Measurements from ENCODE around the gene ARHGEF28.

The ARHGEF28 gene

GRCh38 chr5:73867345-73868335 lies 241.6 kb downstream of the ARHGEF28 start:
- DNase-seq: no peak

GRCh38 chr5:73883646-73884045 lies 257.6 kb downstream of the ARHGEF28 start:
- no peak for DNase-seq

GRCh38 chr5:73887688-73888087 lies 261.7 kb downstream of the ARHGEF28 start:
- DNase-seq: no peak

- DNase-seq: no peak
Measured at GRCh38 chr5:73890569-73890968, 264.6 kb downstream of the ARHGEF28 start.

DNA sequence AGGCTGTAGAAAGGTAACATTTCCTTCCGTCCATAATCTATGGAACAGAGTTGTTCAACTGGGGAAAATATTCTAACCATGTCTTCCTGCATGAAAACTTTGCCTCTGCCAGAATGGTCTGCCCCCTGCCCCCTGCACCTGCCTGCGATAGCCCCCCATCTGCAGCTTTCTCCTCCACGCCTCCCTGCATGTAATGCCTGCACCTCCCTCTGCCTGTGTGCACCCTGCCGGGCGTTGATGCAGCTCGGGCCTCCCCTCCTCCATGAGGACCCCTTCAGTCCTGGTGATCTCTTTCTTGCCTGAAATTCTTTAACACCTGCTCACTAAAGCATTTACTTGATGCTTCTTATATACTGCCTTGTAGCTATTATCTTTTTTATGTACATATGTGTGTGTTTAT lies 266.2 kb downstream of the ARHGEF28 start:
- DNase-seq: no peak

DNA sequence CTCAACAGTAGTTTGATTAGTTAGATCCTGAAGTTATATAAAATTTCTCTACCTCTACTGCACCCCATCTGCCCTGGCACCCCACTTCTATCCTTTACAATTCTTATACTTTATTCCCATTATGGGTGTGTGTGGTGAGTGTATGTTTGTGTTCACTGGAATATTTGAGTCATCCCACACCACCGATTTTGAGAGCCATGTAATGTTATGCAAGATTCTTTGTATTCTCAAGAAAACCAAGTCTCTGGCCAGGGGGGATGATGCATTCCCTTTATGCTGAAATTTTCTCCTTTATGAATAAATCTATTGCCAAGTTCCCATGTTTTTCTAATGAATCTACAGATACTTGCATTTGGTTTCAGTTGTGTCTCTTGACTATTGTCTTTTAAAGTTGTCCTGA lies 266.8 kb downstream of the ARHGEF28 start:
- DNase-seq: no peak

DNA sequence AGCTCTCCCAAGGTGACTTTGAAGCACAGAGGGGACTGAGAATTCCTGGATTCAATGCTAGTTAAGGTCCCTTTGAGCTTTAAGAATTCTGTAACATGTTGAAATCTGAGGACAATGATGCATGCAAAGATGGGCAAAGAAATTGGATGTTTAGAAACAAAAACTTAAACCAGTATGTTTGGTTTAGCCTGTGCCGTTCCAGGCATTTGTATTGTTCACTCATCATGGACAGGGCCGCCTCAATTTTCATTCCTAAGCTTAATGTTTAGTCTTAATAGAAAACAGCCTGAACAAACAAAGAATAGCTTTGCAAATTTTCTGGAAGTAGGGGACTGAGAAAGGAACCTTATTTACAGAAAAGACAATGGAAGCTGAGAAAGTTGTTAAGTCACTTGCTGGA lies 267.8 kb downstream of the ARHGEF28 start:
- no peak for DNase-seq

- no peak for DNase-seq
Measured at GRCh38 chr5:73894860-73895259, 268.9 kb downstream of the ARHGEF28 start.

GRCh38 chr5:73895471-73895870 lies 269.5 kb downstream of the ARHGEF28 start:
- no peak for DNase-seq

- no peak for DNase-seq
Measured at GRCh38 chr5:73896097-73896496, 270.1 kb downstream of the ARHGEF28 start.

GRCh38 chr5:73896668-73897067 lies 270.7 kb downstream of the ARHGEF28 start:
- no peak for DNase-seq

GRCh38 chr5:73897893-73898292 lies 271.9 kb downstream of the ARHGEF28 start:
- no peak for DNase-seq

DNA sequence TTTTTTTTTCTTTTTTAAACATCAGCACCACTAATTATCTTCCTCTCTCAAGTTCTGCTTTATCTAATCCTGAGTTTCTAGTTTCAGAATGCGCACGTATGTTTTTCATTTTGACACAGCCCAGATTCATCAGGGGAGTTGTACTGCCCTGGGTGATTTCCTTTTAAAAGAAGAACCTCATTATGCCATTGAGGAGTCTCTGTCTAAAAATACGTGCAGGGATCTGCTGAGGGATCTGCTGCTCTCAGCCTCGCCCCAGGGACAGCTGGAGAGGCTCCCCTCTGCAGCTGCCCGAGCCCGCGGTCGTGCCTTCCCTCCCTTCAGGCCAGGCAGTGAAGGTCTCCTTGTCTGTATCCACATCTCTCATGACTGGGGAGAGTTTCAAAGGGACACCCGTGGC lies 273.1 kb downstream of the ARHGEF28 start:
- DNase-seq: no peak

DNA sequence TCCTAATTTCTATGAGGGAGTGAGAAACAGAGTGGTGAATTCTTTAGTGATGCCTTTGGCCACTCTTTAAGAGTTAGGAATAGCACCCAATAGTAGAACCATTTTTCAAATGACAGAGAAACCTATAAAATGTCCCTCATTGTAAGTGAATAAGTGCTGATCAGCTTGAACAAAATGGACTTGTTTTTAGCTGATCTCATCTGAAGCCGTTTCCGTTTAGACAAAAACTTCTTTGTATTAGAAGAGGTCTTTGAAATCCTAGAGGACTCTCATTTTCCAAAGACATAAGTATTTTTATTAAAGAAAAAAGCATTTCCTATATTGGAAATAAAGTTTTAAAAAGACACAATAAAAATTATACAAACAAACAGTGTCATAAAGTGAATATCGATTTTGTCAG lies 273.9 kb downstream of the ARHGEF28 start:
- DNase-seq: no peak

DNA sequence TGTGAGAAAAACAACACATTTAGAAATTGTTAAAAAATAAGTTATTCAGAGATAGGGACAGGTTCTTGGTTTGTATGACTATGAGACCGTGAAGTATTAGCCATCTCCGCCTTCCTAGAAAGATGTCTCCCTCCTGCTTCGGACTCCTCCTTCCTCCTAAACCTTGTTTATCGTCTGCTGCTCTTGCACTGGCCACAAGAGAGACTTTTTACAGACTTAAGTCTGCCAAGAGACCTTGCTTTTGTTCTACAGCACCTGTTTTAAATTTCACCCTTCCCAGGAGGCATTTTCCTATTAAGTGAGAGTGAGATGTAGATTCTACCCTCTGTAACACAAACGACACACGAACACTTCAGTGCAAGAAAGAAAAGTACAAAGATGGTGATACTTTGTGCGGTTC lies 274.6 kb downstream of the ARHGEF28 start:
- no peak for DNase-seq

DNA sequence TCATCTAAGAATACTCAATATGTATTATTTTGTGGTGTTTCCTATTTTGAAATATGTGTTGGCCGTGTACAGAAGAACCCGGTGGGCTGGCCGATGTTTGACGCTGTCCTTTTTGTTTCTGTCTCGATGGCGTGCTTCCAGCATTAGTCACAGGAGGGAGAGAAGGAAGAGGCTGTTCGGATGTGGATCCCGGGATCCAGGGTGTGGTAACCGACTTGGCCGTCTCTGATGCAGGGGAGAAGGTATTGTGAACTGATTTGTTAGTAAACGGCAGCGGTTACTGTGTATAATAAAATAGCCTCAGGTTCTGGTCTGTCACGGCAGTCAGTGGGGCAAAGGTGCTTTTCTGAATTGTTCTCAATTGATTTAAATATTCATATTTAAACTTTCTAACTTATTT lies 275.0 kb downstream of the ARHGEF28 start:
- DNase-seq: no peak

GRCh38 chr5:73901455-73901854 lies 275.5 kb downstream of the ARHGEF28 start:
- DNase-seq: no peak

DNA sequence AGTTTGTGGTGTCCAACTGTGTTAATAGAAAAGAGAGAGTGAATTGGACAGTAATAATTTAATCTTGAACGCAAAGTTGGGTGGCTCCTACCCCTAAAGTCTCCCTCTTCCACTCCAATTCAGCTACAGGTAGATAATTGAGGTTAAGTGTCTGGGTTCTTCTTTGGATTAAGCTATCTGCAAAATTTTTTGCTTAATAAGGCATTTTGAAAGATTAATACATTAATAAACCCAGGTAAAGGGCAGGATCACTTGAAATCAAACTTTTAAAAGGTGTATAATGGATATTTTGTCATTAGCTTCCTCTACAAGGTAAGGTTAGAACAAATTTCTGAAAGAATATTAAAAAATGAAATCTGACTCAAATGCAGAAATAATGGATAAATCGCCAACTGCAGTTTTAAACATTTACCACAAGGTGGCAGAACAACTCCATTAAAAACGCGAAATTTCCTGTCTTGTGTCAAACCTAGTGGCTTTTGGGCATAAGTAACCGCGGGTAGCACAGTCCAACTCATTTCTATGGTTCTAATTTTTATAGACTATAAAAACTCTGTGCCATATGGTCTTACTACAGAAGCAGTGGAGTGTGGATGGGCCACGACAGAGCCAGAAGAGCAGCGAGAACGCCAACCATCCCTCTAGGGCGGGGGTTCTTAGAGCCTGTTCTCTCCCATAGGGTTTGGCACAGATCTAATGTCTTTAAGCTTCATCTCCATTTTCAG lies 276.5 kb downstream of the ARHGEF28 start:
- DNase-seq: peak; percentile 31

DNA sequence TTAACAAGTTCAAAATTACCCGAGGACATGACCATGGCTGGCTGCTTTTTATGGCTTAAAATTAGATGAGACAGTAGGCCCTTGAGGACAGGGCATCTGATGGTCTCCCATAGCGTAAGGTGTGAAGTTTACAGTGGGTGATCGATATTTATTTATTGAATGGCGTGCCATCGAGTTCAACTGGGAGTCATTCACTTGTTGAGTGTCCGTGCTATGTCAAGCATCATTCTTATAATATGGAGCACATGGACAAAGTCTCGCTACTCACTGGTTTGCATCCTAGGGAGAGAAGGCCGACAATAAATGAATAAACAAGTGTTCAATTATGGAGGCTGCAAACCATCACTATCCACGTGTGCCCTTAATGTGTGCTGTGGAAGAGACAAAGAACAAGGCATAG lies 277.2 kb downstream of the ARHGEF28 start:
- DNase-seq: no peak

- DNase-seq: no peak
Measured at GRCh38 chr5:73906277-73906676, 280.3 kb downstream of the ARHGEF28 start.

DNA sequence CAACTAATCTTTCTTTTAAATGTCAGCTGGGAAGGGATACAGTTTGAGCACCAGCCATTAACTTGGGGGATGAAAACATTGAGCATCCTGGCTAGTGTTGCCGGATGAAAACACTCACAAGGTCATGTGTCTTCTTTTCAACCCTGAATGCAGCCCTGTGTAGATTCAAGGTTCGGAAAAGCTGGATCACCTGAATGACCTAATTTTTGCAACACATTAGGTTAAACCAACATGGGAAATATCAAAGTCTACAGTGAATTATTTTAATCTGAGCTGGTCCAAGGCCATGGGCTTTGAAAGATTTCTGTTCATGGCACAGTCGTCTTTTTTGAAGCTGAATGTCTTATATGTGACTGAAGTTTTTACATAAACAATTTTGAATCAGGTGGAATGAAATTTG lies 281.2 kb downstream of the ARHGEF28 start:
- DNase-seq: no peak

DNA sequence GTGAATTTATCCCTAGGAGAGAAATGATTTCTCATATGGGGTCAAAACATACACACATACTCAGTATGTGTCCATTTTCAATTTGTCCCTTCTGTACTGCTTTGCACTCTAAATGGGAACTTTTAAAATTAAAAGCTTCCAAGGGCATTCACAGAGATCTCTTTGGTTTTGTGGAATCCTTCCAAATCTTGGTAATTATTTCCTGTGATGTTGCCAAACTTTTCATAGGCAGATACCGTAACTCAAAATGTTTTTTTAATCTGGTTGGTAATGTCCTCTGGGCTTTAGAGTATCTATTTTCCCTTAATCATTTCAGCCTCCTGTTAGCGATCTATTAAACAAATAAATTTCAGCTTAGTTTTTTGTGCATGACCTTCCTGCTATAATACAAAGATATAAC lies 282.4 kb downstream of the ARHGEF28 start:
- no peak for DNase-seq

- no peak for DNase-seq
Measured at GRCh38 chr5:73908846-73909245, 282.9 kb downstream of the ARHGEF28 start.

DNA sequence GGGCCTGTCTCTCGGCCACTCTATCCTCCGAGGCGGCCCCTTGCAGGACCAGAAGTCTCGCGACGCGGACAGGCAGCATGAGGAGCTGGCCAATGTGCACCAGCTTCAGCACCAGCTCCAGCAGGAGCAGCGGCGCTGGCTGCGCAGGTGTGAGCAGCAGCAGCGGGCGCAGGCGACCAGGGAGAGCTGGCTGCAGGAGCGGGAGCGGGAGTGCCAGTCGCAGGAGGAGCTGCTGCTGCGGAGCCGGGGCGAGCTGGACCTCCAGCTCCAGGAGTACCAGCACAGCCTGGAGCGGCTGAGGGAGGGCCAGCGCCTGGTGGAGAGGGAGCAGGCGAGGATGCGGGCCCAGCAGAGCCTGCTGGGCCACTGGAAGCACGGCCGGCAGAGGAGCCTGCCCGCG lies 283.5 kb downstream of the ARHGEF28 start:
- DNase-seq: no peak

Data from DMS79 (cell line).